ENCODE data around the gene ACTN4.

ACTN4 gene

GRCh38 chr19:38722947-38723605, 75.6 kb downstream of the ACTN4 start:
- DNase-seq (ENCODE audit: low read depth): no peak
- no peak overlapping the region for H3K4me3 ChIP-seq (replicated peaks; ENCODE audit: low read depth, low read length)
- no peak for TF ChIP-seq CTCF (IDR thresholded peaks at IDR 0.05; ENCODE audit: low read length, missing control alignments)

- no peak for TF ChIP-seq CTCF (IDR thresholded peaks at IDR 0.05; ENCODE audit: low read length, missing control alignments)
- no peak for DNase-seq (ENCODE audit: low read depth)
- no peak overlapping the region for H3K4me3 ChIP-seq (replicated peaks; ENCODE audit: low read depth, low read length)
Observed at GRCh38 chr19:38723606-38723965, 76.1 kb downstream of the ACTN4 start.

- TF ChIP-seq CTCF (IDR thresholded peaks at IDR 0.05; ENCODE audit: low read length, missing control alignments): no peak
- no peak overlapping the region for H3K4me3 ChIP-seq (replicated peaks; ENCODE audit: low read depth, low read length)
- DNase-seq (ENCODE audit: low read depth): no peak
Observed at GRCh38 chr19:38723990-38724854, 76.8 kb downstream of the ACTN4 start.

- DNase-seq (ENCODE audit: low read depth): no peak
- TF ChIP-seq CTCF (IDR thresholded peaks at IDR 0.05; ENCODE audit: low read length, missing control alignments): no peak
- H3K4me3 ChIP-seq (replicated peaks; ENCODE audit: low read depth, low read length): no peak overlapping the region
Observed at GRCh38 chr19:38725469-38726283, 78.2 kb downstream of the ACTN4 start.

- no peak overlapping the region for H3K4me3 ChIP-seq (replicated peaks; ENCODE audit: low read depth, low read length)
- no peak for DNase-seq (ENCODE audit: low read depth)
- TF ChIP-seq CTCF (IDR thresholded peaks at IDR 0.05; ENCODE audit: low read length, missing control alignments): no peak
Observed at GRCh38 chr19:38726284-38726673, 78.8 kb downstream of the ACTN4 start.

- no peak overlapping the region for H3K4me3 ChIP-seq (replicated peaks; ENCODE audit: low read depth, low read length)
- TF ChIP-seq CTCF (IDR thresholded peaks at IDR 0.05; ENCODE audit: low read length, missing control alignments): no peak
- DNase-seq (ENCODE audit: low read depth): no peak
Observed at GRCh38 chr19:38726761-38727301, 79.4 kb downstream of the ACTN4 start.

Measured in fibroblast of pulmonary artery (primary cell).